H1 (cell line): ENCODE measurements around the gene KPNA6. TPM values are rescaled to one million over a fixed set of nuclear protein-coding genes. Genes with fewer than 3 reads are reported as not detected.

Experiments used
- CTCF ChIP-seq, 3 experiments: IDR thresholded peaks; 1 replicate in 2 of 3; 2 replicates in 1 of 3; pipeline versions ENCODE4 v1.5.1 to v1.6.1; 2011; ENCODE audit warnings: low read length in 3 of 3, mild to moderate bottlenecking in 3 of 3, inconsistent platforms in 2 of 3, low read depth in 1 of 3, moderate library complexity in 1 of 3; ENCODE audit not compliant: insufficient read depth in 1 of 3; ENCODE audit errors: control extremely low read depth in 1 of 3
- GTF2F1 ChIP-seq: IDR thresholded peaks from 2 replicates; pipeline ENCODE4 v1.6.1; 2012; ENCODE audit warnings: low read depth, low read length, improper control_type of control experiment, borderline replicate concordance
- KDM1A ChIP-seq: fragments of 200-600, 300-600 bp; sonication (generic); IDR thresholded peaks from 2 replicates; pipeline ENCODE4 v1.7.1; 2016; ENCODE audit warnings: mild to moderate bottlenecking, low read length, borderline replicate concordance
- MAFK ChIP-seq: IDR thresholded peaks from 2 replicates; pipeline ENCODE4 v1.6.1; 2012; ENCODE audit warnings: low read depth, mild to moderate bottlenecking, improper control_type of control experiment, low read length
- SP1 ChIP-seq: IDR thresholded peaks from 2 replicates; pipeline ENCODE4 v1.6.1; 2011; ENCODE audit warnings: low read depth, low read length
- TEAD4 ChIP-seq: IDR thresholded peaks from 2 replicates; pipeline ENCODE4 v1.6.1; 2012; ENCODE audit warnings: low read depth, low read length, inconsistent platforms, mixed read lengths
- polyA plus RNA-seq, 7 experiments: library from polyadenylated mRNA; depleted of rRNA in 3 of 7; stranded (reverse) in 5 of 7; unstranded in 2 of 7; fragments of >200 nt in 5 of 7; fragments of 200-250 nt in 2 of 7; gene quantifications; 1 replicate in 5 of 7; 2 replicates in 1 of 7; 4 replicates in 1 of 7; pipeline versions ENCODE4 v1.2.1 to v1.2.3, GENCODE V29; 2011 to 2013; ENCODE audit warnings: missing spikeins in 2 of 7, mixed read lengths in 2 of 7
- total RNA-seq: library from RNA; stranded (reverse); fragmentation: NEBNext Ultra II Directional; extraction: Animal tissue kit (Norgen Biotek cat#: 25700); gene quantifications from 2 replicates; pipeline ENCODE4 v1.2.1, GENCODE V29; 2021

KPNA6 gene
- total and polyA plus RNA-seq, 2 of the 8 experiments (the other 6 are each of a cell fraction or from before 2014, with no cell fraction given): 24.2 to 120 TPM

GRCh38 chr1:32063261-32063681 lies 44.6 kb upstream of the KPNA6 start (continued):
- TF ChIP-seq CTCF (IDR thresholded peaks at IDR 0.05; ENCODE audit: control extremely low read depth in 1 of 3, insufficient read depth in 1 of 3, low read depth in 1 of 3, low read length in 3 of 3) (peak in 2 of 3 experiments; percentile 24 to 48; a peak in 2 of 4 replicates), SP1 (peak; percentile 66; the same call in 1 of the 2 replicates), MAFK (no peak), KDM1A (no peak), GTF2F1 (no peak), TEAD4 (no peak)
